GM13976 (cell line): ENCODE data around the gene TMEM35B.

Source experiments
- DNase-seq: peaks from one replicate; pipeline ENCODE4 v3.0.0; 2012; ENCODE audit warnings: low spot score
- in situ Hi-C: fragments of 300-500 bp; cut with MboI; formaldehyde crosslinking; loops from one replicate; pipeline ENCODE4 v1.12.0; 2022; ENCODE audit warnings: low sequenced_read_pairs, mixed read lengths, inconsistent platforms; ENCODE audit not compliant: unreplicated experiment
- TF ChIP-seq, protein P1 (sequence below): IDR thresholded peaks from 2 replicates; pipeline ENCODE4 v1.5.1; 2012; ENCODE audit warnings: borderline replicate concordance, mild to moderate bottlenecking; ENCODE audit not compliant: insufficient read depth; ENCODE audit errors: extremely low read depth, missing control alignments, control extremely low read depth

TMEM35B gene

DNA sequence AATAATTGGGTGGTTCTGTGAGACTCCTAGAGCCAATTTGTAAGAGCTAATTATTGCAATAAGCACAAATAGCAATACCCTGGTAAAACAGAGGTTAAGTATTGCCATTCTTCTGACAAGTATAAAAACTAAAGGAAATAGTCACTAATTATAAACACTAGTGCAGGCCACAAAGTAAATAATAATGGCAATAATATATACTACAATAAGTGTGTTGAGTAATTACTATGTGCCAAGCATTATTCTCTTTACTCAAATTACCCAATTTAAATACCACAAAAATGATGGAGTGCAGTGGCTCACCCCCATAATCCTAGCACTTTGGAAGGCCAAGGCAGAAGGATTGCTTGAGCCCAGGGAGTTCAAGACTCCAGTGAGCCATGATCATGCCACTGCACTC is 31.3 kb upstream of the TMEM35B start:
- in situ Hi-C loops = no loop called here
- no peak for DNase-seq
- TF ChIP-seq, protein P1, sequence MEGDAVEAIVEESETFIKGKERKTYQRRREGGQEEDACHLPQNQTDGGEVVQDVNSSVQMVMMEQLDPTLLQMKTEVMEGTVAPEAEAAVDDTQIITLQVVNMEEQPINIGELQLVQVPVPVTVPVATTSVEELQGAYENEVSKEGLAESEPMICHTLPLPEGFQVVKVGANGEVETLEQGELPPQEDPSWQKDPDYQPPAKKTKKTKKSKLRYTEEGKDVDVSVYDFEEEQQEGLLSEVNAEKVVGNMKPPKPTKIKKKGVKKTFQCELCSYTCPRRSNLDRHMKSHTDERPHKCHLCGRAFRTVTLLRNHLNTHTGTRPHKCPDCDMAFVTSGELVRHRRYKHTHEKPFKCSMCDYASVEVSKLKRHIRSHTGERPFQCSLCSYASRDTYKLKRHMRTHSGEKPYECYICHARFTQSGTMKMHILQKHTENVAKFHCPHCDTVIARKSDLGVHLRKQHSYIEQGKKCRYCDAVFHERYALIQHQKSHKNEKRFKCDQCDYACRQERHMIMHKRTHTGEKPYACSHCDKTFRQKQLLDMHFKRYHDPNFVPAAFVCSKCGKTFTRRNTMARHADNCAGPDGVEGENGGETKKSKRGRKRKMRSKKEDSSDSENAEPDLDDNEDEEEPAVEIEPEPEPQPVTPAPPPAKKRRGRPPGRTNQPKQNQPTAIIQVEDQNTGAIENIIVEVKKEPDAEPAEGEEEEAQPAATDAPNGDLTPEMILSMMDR = no peak

GRCh38 chr1:35014486-35014885 is 29.3 kb upstream of the TMEM35B start:
- in situ Hi-C loops = no loop called here
- no peak for DNase-seq

GRCh38 chr1:35005711-35006110 is 20.6 kb upstream of the TMEM35B start:
- TF ChIP-seq, protein P1 = no peak
- in situ Hi-C loops = no loop called here
- DNase-seq = no peak

More at GRCh38 chr1:35014486-35014885, 29.3 kb upstream of the TMEM35B start:
- TF ChIP-seq, protein P1 = no peak

DNA sequence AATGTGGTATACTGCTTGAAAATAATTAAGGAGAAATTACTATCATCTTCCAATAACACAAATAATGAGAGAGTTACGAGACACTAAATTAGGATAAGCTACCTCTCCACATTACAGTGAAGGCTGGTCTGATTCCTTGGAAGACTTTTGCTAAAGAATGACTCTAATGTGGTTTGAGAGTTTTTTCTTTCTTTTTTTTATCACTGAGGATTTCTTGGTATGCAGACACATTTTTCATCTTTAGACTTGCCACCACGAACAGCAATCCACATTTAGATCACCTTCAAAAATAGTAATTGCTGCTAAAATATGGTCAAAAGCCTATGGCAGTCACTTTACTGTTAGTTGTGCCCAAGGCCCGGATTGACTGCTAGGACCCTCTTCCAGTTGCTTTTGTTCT is 16.6 kb upstream of the TMEM35B start:
- TF ChIP-seq, protein P1 = no peak
- in situ Hi-C loops = no loop called here
- no peak for DNase-seq

DNA sequence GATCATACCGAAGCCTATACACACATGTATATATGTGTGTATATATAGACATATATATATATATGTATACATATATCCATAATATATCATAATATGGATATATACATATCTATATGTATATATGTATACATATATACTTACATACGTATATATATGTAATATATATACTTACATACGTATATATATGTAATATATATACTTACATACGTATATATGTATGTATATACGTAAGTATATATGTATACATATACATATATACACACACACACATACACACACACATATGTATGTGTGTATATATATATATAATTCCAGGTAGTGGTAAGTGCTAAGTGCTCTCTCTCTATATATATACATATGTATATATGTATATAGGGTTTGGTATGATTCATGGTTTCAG is 9.7 kb upstream of the TMEM35B start:
- TF ChIP-seq, protein P1 = no peak
- no peak for DNase-seq
- in situ Hi-C loops = no loop called here

- TF ChIP-seq, protein P1 = no peak
- no peak for DNase-seq
- in situ Hi-C loops = no loop called here
These were observed 3.4 kb upstream of the TMEM35B start for GRCh38 chr1:34988581-34988980.

DNA sequence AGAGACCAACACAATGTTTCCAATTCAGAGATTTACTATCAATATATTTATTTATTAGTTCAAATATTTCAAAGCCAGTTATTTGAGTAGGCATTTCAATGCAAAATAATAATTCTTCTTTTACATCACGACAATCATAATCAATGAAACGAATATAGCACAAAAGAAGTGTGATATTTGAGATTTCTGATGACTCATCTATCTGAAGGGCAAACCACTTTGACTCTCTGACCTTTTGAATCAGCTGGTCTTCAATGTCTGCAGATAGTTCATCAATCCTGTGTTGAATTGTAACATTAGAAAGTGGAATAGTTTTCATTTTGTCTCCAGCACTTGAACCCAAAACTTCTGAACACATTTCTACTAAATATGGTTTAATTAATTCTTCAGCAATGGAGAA is 3.0 kb upstream of the TMEM35B start:
- TF ChIP-seq, protein P1 = no peak
- DNase-seq = no peak
- in situ Hi-C loops = no loop called here
